Stomach (tissue), 4 donors: ENCODE results near the gene NEO1.

ENCODE experiments used
- POLR2A ChIP-seq, 4 donors: fragments of 450-650 bp; IDR thresholded peaks; one replicate each; pipeline ENCODE4 v1.6.1; 2016; ENCODE audit warnings: antibody characterized with exemption in 4 of 4, control low read depth in 2 of 4, mild to moderate bottlenecking in 1 of 4, moderate library complexity in 1 of 4
- TF ChIP-seq, protein P1 (sequence below), 7 experiments: fragments of 450-650 bp in 4 of 7; fragments of 200-600 bp in 3 of 7; sonication (generic) in 3 of 7; IDR thresholded peaks; one replicate each; pipeline ENCODE4 v1.5.1; 2016 to 2019; ENCODE audit warnings: antibody characterized with exemption in 7 of 7, control low read depth in 2 of 7, mild to moderate bottlenecking in 1 of 7

DNA sequence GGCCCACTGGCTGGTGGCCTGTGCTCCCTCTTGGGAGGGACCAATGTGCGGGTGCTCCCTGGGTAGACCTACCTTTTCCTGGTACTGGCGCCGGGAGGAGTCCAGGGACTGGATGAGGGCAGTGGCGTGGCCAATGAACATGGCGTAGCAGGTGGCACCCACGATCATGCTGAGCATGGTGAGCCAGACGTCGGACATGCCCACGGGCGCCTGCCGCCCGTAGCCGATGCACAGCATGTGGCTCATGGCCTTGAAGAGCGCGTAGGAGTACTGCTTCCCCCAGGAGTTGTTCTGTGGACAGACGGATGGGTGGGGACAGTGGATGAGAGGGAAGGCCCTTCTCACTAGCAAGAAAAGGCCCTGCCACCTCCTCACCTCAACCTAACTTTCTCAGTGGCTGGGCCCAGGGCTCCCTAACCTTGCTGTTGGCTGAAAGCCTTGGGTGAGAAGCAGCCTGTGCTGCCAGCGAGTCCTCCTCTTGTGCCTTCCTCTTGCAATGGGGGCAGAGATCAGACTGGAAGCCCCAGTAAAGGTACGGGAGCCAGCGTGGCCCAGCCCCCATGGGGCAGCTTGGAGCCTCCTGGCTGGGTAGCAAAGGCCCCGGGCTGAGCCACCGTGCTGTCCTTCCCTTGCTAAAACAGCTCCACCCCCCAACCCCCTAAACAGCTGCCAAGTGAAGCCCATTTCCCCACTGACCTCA, 277.4 kb downstream of the NEO1 start:
- TF ChIP-seq, protein P1, sequence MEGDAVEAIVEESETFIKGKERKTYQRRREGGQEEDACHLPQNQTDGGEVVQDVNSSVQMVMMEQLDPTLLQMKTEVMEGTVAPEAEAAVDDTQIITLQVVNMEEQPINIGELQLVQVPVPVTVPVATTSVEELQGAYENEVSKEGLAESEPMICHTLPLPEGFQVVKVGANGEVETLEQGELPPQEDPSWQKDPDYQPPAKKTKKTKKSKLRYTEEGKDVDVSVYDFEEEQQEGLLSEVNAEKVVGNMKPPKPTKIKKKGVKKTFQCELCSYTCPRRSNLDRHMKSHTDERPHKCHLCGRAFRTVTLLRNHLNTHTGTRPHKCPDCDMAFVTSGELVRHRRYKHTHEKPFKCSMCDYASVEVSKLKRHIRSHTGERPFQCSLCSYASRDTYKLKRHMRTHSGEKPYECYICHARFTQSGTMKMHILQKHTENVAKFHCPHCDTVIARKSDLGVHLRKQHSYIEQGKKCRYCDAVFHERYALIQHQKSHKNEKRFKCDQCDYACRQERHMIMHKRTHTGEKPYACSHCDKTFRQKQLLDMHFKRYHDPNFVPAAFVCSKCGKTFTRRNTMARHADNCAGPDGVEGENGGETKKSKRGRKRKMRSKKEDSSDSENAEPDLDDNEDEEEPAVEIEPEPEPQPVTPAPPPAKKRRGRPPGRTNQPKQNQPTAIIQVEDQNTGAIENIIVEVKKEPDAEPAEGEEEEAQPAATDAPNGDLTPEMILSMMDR (IDR thresholded peaks at IDR 0.05), result no peak
- TF ChIP-seq POLR2A (IDR thresholded peaks at IDR 0.05), result no peak
